HL-60/S4 (cell line): Measurements from ENCODE around the gene RASSF6.

Source experiments
- in situ Hi-C: fragments of 300-500 bp; cut with MboI; formaldehyde crosslinking; loops from 2 replicates; pipeline ENCODE4 v1.14.3; 2022; ENCODE audit warnings: low sequenced_read_pairs

RASSF6 gene

DNA sequence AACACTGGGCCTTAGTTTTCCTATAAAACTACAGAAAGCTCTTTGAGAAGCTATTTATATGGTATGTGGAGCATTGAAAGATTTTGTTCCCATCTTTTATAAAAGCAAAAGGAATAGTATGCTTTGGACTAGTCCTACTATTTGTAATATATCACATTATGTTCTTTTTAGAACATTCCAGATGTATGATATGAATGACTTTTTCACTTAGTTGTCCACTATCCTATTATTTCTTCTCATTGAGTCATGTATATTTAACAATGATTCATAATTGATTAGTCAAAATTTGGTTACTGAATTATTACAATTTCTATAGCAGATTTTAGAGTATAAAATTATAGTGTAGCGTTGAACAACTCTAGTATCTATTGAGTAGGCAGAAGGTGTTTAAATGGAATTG is 34.2 kb downstream of the RASSF6 start:
- in situ Hi-C loops: no loop called here

DNA sequence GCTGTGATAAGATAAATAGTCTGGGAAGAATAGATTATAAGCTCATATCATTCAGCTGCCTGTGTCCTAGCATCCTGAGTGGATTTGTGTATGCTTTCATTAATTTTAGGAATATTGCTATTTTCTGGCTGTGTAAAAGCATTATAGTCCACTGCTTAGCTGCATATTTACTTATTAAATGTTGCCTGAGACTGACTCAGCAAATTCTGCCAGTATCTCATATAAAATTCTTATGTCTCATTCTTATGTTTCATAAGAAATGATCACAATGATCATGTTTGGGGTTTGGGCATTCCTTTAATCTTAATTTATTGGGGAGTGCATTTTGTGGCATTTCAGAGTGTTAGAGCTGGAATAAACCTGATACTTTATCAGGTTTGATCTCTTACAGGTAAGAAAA is 34.9 kb downstream of the RASSF6 start:
- in situ Hi-C loops: no loop called here

DNA sequence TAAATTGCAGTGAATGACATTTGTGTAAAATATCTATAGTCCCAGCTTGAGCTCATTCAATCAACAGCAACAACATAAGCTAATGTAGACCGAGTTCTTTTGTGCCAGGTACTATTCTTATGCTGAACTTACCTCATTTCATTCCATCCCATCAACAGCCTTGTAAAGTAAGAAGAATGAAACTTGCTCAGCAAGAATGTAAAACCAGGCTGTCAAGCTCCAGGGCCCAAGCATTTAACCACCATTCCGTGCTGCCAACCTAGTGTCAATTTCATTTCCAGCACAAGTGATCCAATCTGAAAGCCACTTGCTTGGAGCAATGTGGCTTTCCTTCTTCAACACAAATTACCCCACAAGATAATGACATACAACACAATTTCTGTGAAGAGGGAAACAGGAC is 36.6 kb downstream of the RASSF6 start:
- in situ Hi-C loops: no loop called here

DNA sequence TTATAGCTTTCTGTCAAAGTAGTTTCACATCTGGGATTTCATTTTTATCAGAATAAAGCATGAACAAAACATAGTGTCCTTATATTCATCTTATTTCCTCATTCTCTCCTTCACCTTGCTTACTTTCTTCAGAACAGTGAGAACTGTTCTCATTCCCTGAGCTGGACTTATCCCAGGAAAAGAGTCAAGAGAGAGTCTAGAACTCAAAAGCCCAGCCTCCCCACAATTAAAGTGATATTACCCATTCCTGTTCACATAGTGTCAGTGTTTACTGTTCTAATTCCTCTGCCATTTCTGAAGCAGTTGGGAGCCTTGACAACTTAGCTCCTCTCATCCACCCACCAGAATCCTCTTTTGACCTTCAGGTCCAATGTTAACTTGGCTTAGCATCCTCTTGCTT is 42.9 kb downstream of the RASSF6 start:
- in situ Hi-C loops: no loop called here

DNA sequence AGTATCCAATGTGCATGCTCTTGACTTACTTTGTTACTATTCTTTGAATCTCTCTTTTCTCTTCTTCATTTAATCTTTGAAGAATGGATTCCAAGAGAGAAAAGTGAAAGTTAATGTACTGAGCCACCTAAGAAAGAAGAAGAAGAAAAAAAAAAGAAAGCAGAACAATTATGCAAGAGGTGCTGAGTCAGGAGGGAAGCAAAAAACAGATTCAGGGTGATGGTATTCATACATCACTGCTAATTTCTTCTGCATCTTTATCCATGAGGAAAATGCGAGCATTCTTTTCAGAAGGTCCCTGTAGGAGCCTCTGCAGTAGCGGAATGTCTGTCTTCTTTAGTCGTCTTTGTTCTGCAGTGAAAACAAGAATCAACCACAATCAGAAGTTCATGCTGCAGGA is 43.9 kb downstream of the RASSF6 start:
- in situ Hi-C loops: no loop called here

DNA sequence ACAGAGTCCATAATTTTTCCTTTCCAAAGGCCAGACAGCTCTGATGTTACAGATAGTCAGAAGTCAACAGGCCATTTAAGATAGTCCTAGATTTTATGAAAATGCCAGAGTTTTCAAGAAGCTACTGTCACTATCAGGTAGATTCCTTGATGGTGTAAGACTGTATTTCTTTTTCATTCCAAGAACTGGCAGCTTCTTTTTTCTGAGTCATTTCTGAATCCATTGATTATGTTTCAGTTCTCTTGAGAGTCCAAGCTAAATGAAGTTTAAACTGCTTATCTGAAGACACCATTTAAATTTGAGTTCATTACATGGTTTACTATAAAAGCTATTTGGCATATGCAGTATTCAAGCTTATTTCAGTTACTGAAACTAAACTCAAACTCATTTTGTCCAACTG is 44.6 kb downstream of the RASSF6 start:
- in situ Hi-C loops: no loop called here

DNA sequence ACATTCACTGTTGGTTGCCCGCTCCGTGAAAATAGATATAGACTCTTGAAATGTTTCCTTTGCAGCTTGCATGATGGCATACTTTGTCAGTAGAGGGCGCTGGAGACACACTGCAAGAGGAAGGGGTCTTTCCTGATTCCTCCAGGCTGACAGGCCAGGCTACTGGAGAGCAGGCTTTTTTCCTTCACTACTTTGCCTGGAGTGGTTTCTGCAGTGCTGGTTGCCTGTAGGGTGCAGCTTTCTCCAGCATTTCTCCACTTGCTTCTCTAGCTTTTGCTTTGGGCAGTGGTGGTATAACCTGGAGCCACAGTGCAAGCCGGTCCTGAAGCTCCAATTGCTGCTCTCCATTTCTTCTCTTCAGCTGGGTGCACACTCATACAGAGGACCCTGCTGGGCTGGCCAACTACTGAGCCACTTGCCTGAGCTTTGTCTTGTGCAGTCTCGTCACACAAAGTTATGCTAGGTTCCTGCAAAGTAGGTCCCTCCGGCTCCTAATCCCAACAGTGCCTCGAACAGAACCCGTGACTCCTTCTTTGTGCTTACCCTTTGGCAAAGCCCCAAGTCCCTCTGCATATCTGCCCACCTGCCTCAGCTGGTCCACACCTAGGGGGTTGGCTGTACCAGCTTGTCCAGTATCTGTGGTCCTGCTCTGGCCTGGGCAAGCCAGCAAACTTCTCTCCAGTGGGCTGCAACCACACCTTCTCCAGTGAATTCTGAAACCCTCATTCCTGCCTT is 46.3 kb downstream of the RASSF6 start:
- in situ Hi-C loops: loop anchor here (25.0 kb wide), 1 partner anchor 563 kb away; no protein-coding TSS in a partner anchor

DNA sequence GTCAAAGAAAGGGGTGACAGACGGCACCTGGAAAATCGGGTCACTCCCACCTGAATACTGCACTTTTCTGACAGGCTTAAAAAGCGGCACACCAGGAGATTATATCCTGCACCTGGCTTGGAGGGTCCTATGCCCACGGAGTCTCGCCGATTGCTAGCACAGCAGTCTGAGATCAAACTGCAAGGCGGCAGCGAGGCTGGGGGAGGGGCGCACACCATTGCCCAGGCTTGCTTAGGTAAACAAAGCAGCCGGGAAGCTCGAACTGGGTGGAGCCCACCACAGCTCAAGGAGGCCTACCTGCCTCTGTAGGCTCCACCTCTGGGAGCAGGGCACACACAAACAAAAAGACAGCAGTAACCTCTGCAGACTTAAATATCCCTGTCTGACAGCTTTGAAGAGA is 69.4 kb downstream of the RASSF6 start:
- in situ Hi-C loops: loop anchor here (25.0 kb wide), 1 partner anchor 586 kb away; no protein-coding TSS in a partner anchor

DNA sequence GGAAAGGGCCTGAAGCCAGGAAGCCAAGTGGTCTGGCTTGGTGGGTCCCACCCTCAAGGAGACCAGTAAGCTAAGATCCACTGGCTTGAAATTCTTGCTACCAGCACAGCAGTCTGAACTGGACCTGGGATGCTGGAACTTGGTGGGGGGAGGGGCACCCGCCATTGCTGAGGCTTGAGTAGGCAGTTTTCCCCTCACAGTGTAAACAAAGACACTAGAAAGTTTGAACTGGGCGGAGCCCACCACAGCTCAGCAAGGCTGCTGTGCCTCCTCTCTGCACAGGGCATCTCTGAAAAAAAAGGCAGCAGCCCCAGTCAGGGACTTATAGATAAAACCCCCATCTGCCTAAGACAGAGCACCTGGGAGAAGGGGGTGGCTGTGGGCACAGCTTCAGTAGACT is 75.6 kb downstream of the RASSF6 start:
- in situ Hi-C loops: no loop called here

DNA sequence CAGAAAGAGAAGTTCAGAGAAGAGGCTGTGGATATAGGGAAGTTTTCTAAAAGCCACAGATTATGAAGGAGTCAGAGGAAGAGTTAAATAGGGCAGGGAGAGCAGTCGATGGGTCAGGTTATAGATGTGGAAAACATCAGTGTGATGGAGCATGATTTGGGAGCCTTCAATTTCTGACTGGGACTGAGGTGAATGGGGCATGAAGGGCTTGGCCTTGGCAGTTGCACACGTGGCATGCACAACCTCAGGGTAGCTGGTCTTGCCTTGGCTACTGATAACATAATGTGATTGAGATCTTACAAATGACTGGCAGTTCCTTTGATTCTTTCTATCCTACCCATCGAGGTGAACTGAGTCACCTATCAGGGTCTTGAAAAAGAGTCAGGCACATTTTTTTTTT is 79.0 kb downstream of the RASSF6 start:
- in situ Hi-C loops: no loop called here

DNA sequence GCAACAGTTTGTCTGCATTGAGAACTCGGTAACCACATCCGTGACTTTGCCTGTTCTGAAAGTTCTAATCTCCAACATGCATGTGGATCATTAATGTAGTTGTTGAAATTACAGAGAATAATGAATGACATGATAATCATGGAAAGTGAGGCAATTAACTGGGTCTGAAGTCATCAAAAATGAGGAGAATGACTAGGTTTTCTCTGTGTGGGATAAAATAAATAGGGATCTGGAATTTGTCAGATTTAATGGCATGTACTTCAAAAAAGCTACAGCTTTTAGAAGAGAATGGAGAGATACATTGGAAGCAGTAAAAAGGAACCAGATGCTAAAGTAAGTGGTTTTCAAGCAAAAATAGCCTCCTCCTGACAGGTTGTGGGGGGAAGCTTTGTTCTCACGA is 79.4 kb downstream of the RASSF6 start:
- in situ Hi-C loops: no loop called here

DNA sequence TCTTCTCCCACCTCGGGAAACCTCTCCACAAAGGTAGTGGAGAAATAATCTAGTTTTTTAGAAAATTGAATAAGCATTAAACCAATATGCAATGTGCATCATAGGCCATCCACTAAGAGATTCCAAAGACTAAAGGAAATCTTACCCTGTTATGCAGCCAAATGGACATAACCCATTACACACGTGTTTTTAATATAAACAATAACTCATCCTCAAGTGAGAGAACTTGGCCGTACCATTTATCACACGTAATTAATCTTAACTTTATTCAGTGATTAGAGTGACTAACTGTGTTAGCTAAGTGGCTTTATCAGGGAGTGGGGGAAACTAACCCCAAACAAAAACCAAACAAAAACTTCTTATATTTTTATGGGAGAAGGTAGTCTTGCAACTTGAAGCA is 80.8 kb downstream of the RASSF6 start:
- in situ Hi-C loops: no loop called here

DNA sequence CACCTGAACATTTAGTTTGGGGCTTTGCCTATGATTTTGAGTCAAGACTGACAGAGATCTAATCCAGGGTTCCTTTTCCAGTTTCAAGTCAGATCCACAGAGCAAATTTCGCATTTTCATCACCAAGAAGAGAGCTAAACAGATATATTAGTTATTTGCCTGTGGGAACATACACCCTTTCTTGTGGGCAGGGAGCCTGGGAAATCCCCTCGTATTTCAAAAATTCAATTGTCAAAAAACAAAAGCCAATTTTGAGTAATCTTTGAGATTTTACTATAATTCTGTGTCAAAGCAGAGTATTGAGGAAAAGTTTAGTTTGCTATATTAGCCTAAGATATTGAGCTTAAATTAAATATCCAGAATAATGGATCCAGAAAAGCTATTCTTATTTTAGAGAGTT is 82.1 kb downstream of the RASSF6 start:
- in situ Hi-C loops: no loop called here

DNA sequence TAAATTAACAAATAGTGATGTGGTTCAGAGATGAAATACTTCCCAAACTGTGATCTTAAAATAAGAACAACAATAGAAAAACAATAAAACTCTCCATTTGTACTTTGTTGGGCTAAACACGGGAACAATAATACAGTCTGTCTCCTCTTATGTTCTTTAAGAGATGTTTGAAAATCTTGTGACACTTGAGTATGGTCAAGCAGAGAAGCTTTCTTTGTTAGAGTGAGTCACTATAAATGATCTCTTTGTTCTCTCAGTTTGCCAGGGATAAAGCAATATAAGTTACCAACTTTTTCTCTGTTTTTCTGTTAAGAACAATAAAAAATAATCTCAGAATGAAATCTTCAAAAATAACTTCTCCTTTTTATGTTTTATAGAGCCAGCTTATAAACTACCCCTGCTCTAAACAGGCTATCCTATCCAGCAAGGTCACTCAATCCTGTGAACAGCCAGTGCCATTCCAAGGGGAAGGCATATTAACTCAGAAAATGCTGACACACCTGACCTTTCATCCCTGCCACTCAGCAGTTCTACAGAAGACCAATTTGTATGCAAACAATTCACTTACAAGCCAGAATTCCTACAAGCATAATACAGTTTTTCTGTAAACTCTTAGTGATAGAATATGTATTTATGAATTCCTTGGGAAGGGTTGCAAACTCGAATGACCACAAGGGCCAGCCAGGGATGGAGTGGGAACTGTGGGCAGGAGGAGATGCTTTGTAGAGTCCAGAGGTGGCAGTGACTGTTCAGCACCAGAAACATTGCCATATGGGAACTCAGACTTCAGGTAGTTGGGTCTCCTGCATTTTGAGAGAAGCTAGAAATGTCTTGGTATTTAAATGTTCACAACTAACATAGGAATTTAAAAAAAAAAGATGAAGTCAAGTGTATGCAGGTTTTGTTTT is 86.5 kb downstream of the RASSF6 start:
- in situ Hi-C loops: no loop called here

DNA sequence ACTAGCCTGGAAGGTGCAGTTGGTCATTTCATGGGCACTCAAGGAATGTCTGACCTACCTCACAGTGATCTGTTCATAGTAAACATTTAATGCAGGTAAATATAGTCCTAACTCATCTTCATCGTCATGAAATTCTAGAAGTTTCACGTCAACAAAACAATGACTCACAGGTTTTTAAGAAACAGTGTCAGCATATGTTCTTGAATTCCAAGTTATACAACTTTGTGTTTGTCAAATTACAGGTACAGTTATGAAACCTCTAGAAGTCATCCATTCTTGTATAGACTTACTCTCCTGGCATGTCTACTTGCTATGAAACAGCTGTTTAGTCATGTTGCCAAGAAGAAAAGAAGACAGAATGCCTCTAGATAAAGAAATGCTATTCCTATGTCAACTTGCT is 92.1 kb downstream of the RASSF6 start:
- in situ Hi-C loops: no loop called here

DNA sequence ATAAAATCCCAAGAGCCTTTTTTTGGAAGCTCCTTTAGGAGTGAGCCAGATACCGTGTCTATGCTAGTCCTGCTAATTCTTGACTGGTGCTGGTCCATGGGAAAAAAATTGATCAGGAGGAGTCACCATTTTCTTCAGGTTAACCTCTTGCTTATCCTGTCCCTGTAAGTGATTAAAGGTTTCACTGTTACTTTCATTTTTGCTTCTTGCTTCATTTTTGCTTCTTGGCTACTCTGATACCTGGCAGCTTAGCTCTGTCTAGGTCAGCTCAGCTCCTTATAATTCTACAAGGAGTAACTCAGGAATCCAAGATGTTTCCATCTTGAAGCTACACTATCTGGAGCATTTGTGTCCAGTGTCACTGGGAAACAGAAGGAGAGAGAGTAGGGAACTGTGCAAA is 93.0 kb downstream of the RASSF6 start:
- in situ Hi-C loops: no loop called here

DNA sequence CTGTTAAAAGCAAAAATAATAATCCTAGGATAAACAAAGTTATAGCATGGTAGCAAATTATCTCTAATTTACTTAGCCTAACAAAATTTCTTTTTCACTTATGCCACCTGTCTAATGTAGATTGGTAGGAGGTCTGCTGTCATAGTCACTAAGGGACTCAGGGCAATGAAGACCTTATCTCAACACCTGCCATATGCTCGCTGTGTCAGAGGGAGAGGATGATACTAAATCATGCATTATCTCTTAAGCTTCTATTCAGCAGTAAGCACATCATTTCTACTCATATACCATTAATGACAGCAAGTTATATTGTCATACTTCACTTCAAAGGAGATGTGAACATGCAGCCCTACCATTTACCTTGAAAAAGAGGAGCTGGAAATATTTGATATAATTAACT is 94.6 kb downstream of the RASSF6 start:
- in situ Hi-C loops: no loop called here

DNA sequence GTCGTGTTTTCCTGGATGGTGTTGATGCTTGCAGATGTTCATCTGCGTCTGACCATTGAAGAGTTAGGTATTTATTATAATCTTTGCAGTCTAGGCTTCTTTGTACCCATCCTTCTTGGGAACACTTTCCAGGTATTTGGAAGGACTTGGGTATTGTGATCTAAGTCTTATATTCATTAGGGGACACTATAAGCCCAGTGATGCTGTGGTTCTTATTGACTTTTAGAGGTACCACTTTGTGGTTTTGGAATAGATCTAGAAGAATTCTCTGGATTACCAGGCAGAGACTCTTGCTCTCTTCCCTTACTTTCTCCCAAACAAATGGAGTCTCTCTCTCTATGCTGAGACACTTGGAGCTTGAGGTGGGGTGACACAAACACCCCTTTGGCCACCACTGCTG is 97.1 kb downstream of the RASSF6 start:
- in situ Hi-C loops: no loop called here
